Measurements from ENCODE around the gene RAD51B.

The RAD51B gene

DNA sequence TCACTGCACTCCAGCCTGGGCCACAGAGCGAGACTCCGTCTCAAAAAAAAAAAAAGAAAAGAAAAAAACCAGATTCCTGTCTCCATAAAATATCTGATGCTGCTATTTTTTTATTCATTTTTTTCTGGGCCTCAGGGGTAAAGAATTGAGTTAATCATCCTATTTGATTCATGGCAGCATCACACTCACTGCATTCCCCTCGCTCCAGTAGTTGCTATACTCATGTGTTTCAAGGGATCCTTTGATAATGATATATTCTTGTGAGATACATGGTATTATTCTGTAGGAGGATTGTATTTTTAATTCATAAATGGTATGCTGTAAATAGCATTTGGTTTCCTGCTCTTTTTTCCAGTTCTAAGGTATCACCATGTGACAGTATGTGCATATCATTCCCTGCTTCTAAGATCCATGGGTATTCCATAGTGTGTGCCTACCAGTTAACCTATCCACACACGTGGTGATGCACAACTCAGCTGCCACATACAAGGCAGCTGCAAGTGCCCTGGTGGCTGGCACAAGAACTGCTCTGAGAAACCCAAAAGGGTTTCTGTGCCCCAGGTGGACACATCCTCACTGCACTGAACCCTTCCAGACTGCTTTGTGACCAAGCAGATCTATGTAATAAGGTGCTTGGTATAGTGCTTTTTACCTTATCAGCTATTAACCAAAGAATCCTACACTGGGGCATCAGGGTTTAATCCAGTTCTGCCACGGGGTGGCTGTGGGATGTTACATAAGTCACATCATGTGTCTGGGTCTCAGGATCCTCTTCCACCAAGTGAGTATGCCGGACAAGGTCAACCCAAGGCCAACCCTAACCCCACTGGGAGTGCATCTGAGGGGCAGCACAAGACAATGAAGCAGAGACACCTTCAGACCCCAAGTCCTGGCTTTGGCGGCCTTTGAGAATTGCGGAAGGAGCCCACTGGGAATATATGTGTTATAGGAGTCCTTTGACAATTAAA, 898.7 kb downstream of the RAD51B start:
- no peak for TF ChIP-seq ZNF16 (tag by site-specific recombination; IDR thresholded peaks at IDR 0.05; ENCODE audit: low read depth)
- TF ChIP-seq ZNF18 (tag by site-specific recombination; IDR thresholded peaks at IDR 0.05), result no peak
- TF ChIP-seq, protein P1, sequence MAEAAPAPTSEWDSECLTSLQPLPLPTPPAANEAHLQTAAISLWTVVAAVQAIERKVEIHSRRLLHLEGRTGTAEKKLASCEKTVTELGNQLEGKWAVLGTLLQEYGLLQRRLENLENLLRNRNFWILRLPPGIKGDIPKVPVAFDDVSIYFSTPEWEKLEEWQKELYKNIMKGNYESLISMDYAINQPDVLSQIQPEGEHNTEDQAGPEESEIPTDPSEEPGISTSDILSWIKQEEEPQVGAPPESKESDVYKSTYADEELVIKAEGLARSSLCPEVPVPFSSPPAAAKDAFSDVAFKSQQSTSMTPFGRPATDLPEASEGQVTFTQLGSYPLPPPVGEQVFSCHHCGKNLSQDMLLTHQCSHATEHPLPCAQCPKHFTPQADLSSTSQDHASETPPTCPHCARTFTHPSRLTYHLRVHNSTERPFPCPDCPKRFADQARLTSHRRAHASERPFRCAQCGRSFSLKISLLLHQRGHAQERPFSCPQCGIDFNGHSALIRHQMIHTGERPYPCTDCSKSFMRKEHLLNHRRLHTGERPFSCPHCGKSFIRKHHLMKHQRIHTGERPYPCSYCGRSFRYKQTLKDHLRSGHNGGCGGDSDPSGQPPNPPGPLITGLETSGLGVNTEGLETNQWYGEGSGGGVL (tag by site-specific recombination; IDR thresholded peaks at IDR 0.05), result no peak
- no peak for TF ChIP-seq ZNF324 (tag by site-specific recombination; IDR thresholded peaks at IDR 0.05)
- TF ChIP-seq ZNF560 (tag by site-specific recombination; IDR thresholded peaks at IDR 0.05; ENCODE audit: borderline replicate concordance), result no peak
- no peak for TF ChIP-seq ZNF335 (tag by site-specific recombination; conservative IDR thresholded peaks at IDR 0.05)
- Histone ChIP-seq H3K4me1 (ENCODE audit: control insufficient read depth, insufficient read depth, low read length) (no peaks in the 10 kb centered on the region), H3K36me3 (ENCODE audit: control insufficient read depth in 2 of 2, insufficient read depth in 1 of 2, low read length in 2 of 2) (no peaks in the 10 kb centered on the region), H3K9me3 (ENCODE audit: control insufficient read depth, insufficient read depth, low read depth, low read length) (no peaks in the 10 kb centered on the region), H3K27ac (ENCODE audit: extremely low read depth, low read depth, low read length) (no peak overlapping the region), H3K4me3 (ENCODE audit: low read depth, low read length) (no peak overlapping the region)
- CTCF ChIA-PET, result interaction anchor here (1.0 to 2.0 kb wide), 3 partner anchors 9 to 185 kb away, joined by 3 to 10 read pairs (median 4); no protein-coding TSS in a partner anchor
- POLR2A ChIA-PET, result no interaction called here

DNA sequence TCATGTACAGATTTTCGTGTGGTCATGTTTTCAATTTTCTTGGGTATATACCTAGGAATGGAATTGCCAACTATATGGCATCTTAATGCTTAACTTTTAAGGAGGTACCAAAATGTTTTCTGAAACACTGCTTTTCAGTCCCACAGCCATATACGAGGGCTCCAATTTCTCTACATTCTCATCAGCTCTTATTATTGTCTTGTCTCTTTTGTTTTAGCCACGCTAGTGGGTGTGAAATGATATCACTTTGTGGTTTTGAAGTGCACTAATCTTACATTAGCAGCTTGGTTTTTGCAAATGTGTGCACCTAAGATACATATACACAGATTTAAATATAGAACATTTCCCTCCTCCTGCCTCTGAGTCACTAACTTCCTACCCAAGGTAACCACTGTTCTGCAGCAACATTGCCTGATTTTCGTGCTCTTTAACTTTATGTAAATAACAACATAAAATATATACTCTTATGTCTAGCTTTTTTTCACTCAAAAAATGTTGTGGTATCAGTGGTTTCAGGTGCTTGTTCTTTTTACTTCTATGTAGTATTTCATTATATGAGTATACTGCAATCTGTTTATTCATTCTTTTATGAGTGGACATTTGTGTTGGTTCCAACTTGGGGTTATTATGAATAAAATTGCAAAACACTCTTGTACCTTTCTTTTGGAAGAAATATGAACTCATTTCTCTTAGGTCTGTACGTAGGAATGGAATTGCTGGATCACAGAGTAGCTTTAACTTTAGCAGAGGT, 900.2 kb downstream of the RAD51B start:
- ChIA-PET POLR2A (no interaction called here), CTCF (interaction anchor here (0.9 to 1.1 kb wide), 2 partner anchors 10 to 786 kb away, joined by 3 read pairs; no protein-coding TSS in a partner anchor)
- Histone ChIP-seq H3K36me3 (ENCODE audit: control insufficient read depth in 2 of 2, insufficient read depth in 1 of 2, low read length in 2 of 2) (no peaks in the 10 kb centered on the region), H3K27ac (ENCODE audit: extremely low read depth, low read depth, low read length) (no peak overlapping the region), H3K9me3 (ENCODE audit: control insufficient read depth, insufficient read depth, low read depth, low read length) (no peaks in the 10 kb centered on the region), H3K4me1 (ENCODE audit: control insufficient read depth, insufficient read depth, low read length) (no peaks in the 10 kb centered on the region), H3K4me3 (ENCODE audit: low read depth, low read length) (no peak overlapping the region)
- TF ChIP-seq ZNF138 (tag by site-specific recombination; IDR thresholded peaks at IDR 0.05; ENCODE audit: borderline replicate concordance) (no peak), ZBTB1 (tag by site-specific recombination; IDR thresholded peaks at IDR 0.05) (no peak), ZFHX2 (tag by site-specific recombination; conservative IDR thresholded peaks at IDR 0.05) (no peak), ZNF140 (tag by site-specific recombination; IDR thresholded peaks at IDR 0.05) (no peak), ZFP3 (tag by site-specific recombination; IDR thresholded peaks at IDR 0.05; ENCODE audit: low read depth) (no peak), ZNF184 (tag by site-specific recombination; IDR thresholded peaks at IDR 0.05) (no peak), ZNF830 (tag by site-specific recombination; IDR thresholded peaks at IDR 0.05; ENCODE audit: low read depth) (no peak), GLI4 (tag by site-specific recombination; IDR thresholded peaks at IDR 0.05) (no peak), ZNF654 (tag by site-specific recombination; IDR thresholded peaks at IDR 0.05; ENCODE audit: low read depth) (no peak), ZNF776 (tag by site-specific recombination; IDR thresholded peaks at IDR 0.05; ENCODE audit: borderline replicate concordance) (no peak), ZNF600 (tag by site-specific recombination; IDR thresholded peaks at IDR 0.05) (no peak), ZSCAN23 (tag by site-specific recombination; IDR thresholded peaks at IDR 0.05) (no peak), ZNF521 (tag by site-specific recombination; IDR thresholded peaks at IDR 0.05) (no peak)

All from HEK293 (cell line).